NCI-H69 (cell line): ENCODE results near the gene ITGB3.

Experiments used
- DNase-seq: peaks from one replicate; lab custom pipeline; 2025; lab: John Stamatoyannopoulos, UW

Gene ITGB3

DNA sequence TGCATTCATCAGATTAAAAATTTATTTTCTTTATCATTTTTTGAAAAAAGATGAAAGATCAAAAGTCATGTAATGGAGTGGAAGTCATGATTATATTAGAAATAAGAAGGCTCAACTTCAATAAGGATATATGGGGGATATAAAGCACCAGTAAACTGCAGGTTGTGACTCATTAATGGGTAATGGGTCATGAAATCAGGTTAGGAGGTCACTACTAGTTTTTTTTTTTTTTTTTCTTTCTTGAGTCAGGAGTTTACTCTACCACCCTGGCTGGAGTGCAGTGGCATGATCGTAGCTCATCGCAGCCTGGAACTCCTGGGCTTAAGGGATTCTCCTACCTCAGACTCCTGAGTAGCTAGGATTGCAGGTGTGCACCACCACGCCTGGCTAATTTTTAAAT is 84.4 kb downstream of the ITGB3 start:
- no peak for DNase-seq

DNA sequence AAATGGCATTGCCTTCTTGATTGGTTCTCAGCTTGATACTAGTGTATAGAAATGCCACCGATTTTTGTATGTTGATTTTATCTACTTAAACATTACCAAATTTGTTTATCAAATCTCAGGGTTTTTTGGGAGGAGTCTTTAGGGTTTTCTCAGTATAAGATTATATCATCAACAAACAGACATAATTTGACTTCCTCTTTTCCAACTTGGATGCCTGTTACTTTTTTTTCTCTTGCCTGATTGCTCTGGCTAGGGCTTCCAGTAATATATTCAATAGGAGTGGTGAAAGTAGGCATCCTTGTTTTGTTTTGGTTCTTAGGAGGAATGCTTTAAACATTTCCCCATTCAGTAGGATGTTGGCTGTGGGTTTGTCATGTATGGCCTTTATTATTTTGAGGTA is 99.2 kb downstream of the ITGB3 start:
- DNase-seq = no peak

DNA sequence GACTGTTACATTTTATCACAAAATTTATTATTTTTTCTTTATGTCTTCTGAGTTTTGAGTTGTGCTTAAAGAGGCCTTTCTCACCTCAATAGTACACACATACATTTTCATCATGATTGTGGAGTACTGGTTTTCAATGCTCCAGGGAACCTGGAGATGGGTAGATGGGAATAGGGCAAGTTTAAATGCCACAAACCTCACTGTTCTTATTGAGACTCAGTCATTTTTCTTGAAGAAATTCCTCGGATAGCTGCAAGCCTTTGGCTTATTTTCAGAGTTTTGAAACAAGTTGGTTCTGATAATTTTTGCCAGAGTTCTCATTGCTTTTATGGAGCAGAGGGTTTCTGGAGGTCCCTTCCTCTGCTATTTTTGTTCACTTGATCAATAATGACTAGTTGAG is 105.0 kb downstream of the ITGB3 start:
- no peak for DNase-seq
